HUES6 (cell line): ENCODE data around the gene SPRED2.

Source experiments
- H3K27ac ChIP-seq: 2 replicates; pipeline ENCODE4 v1.7.0; 2013; ENCODE audit warnings: low read depth, mild to moderate bottlenecking, low read length, inconsistent platforms
- H3K27me3 ChIP-seq: 2 replicates; pipeline ENCODE4 v1.6.1; 2013; ENCODE audit warnings: low read length; ENCODE audit not compliant: control insufficient read depth, insufficient read depth
- H3K36me3 ChIP-seq: 2 replicates; pipeline ENCODE4 v1.6.1; 2013; ENCODE audit warnings: low read length; ENCODE audit not compliant: control insufficient read depth, insufficient read depth
- H3K4me1 ChIP-seq: 2 replicates; pipeline ENCODE4 v1.6.1; 2013; ENCODE audit warnings: low read length; ENCODE audit not compliant: control insufficient read depth, insufficient read depth
- H3K4me3 ChIP-seq: 2 replicates; pipeline ENCODE4 v1.5.1; 2013; ENCODE audit warnings: low read depth, low read length
- H3K9ac ChIP-seq: one replicate; pipeline ENCODE4 v1.6.1; 2013; ENCODE audit warnings: mild to moderate bottlenecking, low read length
- H3K9me3 ChIP-seq: 2 replicates; pipeline ENCODE4 v1.6.1; 2013; ENCODE audit warnings: low read depth, low read length; ENCODE audit not compliant: control insufficient read depth, insufficient read depth

The SPRED2 gene

GRCh38 chr2:65465857-65466256 lies 33.5 kb upstream of the SPRED2 start:
- Histone ChIP-seq H3K4me3 (no peak overlapping the region), H3K9me3 (no peaks in the 10 kb centered on the region), H3K36me3 (no peaks in the 10 kb centered on the region), H3K27ac (no peak overlapping the region), H3K27me3 (no peaks in the 10 kb centered on the region), H3K4me1 (no peaks in the 10 kb centered on the region), H3K9ac (no peak overlapping the region)

- no peaks in the 10 kb centered on the region for H3K9me3 ChIP-seq
- H3K27me3 ChIP-seq: no peaks in the 10 kb centered on the region; the same call in 1 of the 2 replicates
- no peaks in the 10 kb centered on the region for H3K36me3 ChIP-seq
- no peaks in the 10 kb centered on the region for H3K4me1 ChIP-seq
- no peak overlapping the region for H3K27ac ChIP-seq
- no peak overlapping the region for H3K9ac ChIP-seq
- no peak overlapping the region for H3K4me3 ChIP-seq
These were observed 32.7 kb upstream of the SPRED2 start for GRCh38 chr2:65465124-65465523.

GRCh38 chr2:65464604-65465003 lies 32.2 kb upstream of the SPRED2 start:
- Histone ChIP-seq H3K4me3 (no peak overlapping the region), H3K27ac (no peak overlapping the region)

GRCh38 chr2:65458999-65459398 lies 26.6 kb upstream of the SPRED2 start:
- Histone ChIP-seq H3K4me3 (no peak overlapping the region), H3K4me1 (no peaks in the 10 kb centered on the region), H3K9ac (no peak overlapping the region), H3K27me3 (no peaks in the 10 kb centered on the region; the same call in none of the 2 replicates), H3K36me3 (no peaks in the 10 kb centered on the region), H3K27ac (no peak overlapping the region), H3K9me3 (no peaks in the 10 kb centered on the region)

More at GRCh38 chr2:65464604-65465003, 32.2 kb upstream of the SPRED2 start:
- no peaks in the 10 kb centered on the region for H3K36me3 ChIP-seq
- H3K9ac ChIP-seq: no peak overlapping the region
- no peaks in the 10 kb centered on the region for H3K9me3 ChIP-seq
- H3K4me1 ChIP-seq: no peaks in the 10 kb centered on the region
- no peaks in the 10 kb centered on the region; the same call in 1 of the 2 replicates for H3K27me3 ChIP-seq

GRCh38 chr2:65456886-65457285 lies 24.5 kb upstream of the SPRED2 start:
- Histone ChIP-seq H3K36me3 (no peaks in the 10 kb centered on the region), H3K9ac (no peak overlapping the region), H3K9me3 (no peaks in the 10 kb centered on the region), H3K27ac (no peak overlapping the region), H3K4me1 (no peaks in the 10 kb centered on the region), H3K4me3 (no peak overlapping the region), H3K27me3 (no peaks in the 10 kb centered on the region; the same call in none of the 2 replicates)

- H3K27ac ChIP-seq: no peak overlapping the region
- H3K9me3 ChIP-seq: no peaks in the 10 kb centered on the region
- H3K36me3 ChIP-seq: no peaks in the 10 kb centered on the region
- H3K4me1 ChIP-seq: no peaks in the 10 kb centered on the region
- no peak overlapping the region for H3K4me3 ChIP-seq
- H3K27me3 ChIP-seq: no peaks in the 10 kb centered on the region; the same call in none of the 2 replicates
- H3K9ac ChIP-seq: no peak overlapping the region
These were observed 23.7 kb upstream of the SPRED2 start for GRCh38 chr2:65456064-65456463.

- no peak overlapping the region for H3K9ac ChIP-seq
- H3K9me3 ChIP-seq: no peaks in the 10 kb centered on the region
- no peak overlapping the region for H3K27ac ChIP-seq
- H3K27me3 ChIP-seq: no peaks in the 10 kb centered on the region; the same call in 1 of the 2 replicates
- H3K4me3 ChIP-seq: no peak overlapping the region
- H3K36me3 ChIP-seq: no peaks in the 10 kb centered on the region
- H3K4me1 ChIP-seq: no peaks in the 10 kb centered on the region
These were observed 21.5 kb upstream of the SPRED2 start for GRCh38 chr2:65453916-65454315.

GRCh38 chr2:65452150-65452895 lies 19.9 kb upstream of the SPRED2 start:
- H3K27me3 ChIP-seq: no peaks in the 10 kb centered on the region; the same call in 1 of the 2 replicates
- H3K9ac ChIP-seq: no peak overlapping the region
- no peak overlapping the region for H3K27ac ChIP-seq
- no peaks in the 10 kb centered on the region for H3K36me3 ChIP-seq
- H3K9me3 ChIP-seq: no peaks in the 10 kb centered on the region
- no peak overlapping the region for H3K4me3 ChIP-seq
- no peaks in the 10 kb centered on the region for H3K4me1 ChIP-seq

GRCh38 chr2:65450810-65451209 lies 18.4 kb upstream of the SPRED2 start:
- no peaks in the 10 kb centered on the region; the same call in 1 of the 2 replicates for H3K27me3 ChIP-seq
- no peak overlapping the region for H3K27ac ChIP-seq
- H3K4me3 ChIP-seq: no peak overlapping the region
- no peaks in the 10 kb centered on the region for H3K36me3 ChIP-seq
- no peak overlapping the region for H3K9ac ChIP-seq
- no peaks in the 10 kb centered on the region for H3K9me3 ChIP-seq
- H3K4me1 ChIP-seq: no peaks in the 10 kb centered on the region

GRCh38 chr2:65450393-65450792 lies 18.0 kb upstream of the SPRED2 start:
- Histone ChIP-seq H3K36me3 (no peaks in the 10 kb centered on the region), H3K4me1 (no peaks in the 10 kb centered on the region), H3K9ac (no peak overlapping the region), H3K4me3 (no peak overlapping the region), H3K27ac (no peak overlapping the region), H3K9me3 (no peaks in the 10 kb centered on the region), H3K27me3 (no peaks in the 10 kb centered on the region; the same call in 1 of the 2 replicates)

GRCh38 chr2:65443509-65444186 lies 11.2 kb upstream of the SPRED2 start:
- H3K27ac ChIP-seq: no peak overlapping the region
- H3K4me1 ChIP-seq: peaks cover 6% of the 10 kb centered on the region
- no peak overlapping the region for H3K9ac ChIP-seq
- no peaks in the 10 kb centered on the region for H3K36me3 ChIP-seq
- H3K27me3 ChIP-seq: peaks cover 14% of the 10 kb centered on the region
- no peaks in the 10 kb centered on the region for H3K9me3 ChIP-seq
- no peak overlapping the region for H3K4me3 ChIP-seq
